Fibroblast of lung (primary cell): ENCODE measurements around the gene PAX2.

Experiments
- CTCF ChIP-seq, 2 donors: IDR thresholded peaks in 1 of 2; conservative IDR thresholded peaks in 1 of 2; 1 replicate in 1 of 2; 2 replicates in 1 of 2; pipeline ENCODE4 v1.5.1; 2011 to 2012; ENCODE audit warnings: low read length in 2 of 2, control low read depth in 1 of 2, inconsistent platforms in 1 of 2, low read depth in 1 of 2, mild to moderate bottlenecking in 1 of 2
- EZH2 ChIP-seq: IDR thresholded peaks from 2 replicates; pipeline ENCODE4 v1.5.1; 2012; ENCODE audit warnings: low read length, control low read depth, mild to moderate bottlenecking; ENCODE audit errors: missing control alignments

GRCh38 chr10:100836891-100837290 is 91.5 kb downstream of the PAX2 start:
- TF ChIP-seq CTCF (conservative IDR thresholded peaks at IDR 0.05 in 1 of 2, IDR thresholded peaks at IDR 0.05 in 1 of 2; ENCODE audit: low read depth in 1 of 2, low read length in 2 of 2) (no peak), EZH2 (no peak)
